ENCODE results near the gene GLA. TPM values are rescaled to one million over a fixed set of nuclear protein-coding genes. Genes with fewer than 3 reads are reported as not detected.

GLA gene
- total and polyA plus RNA-seq, 2 of the 13 experiments (the other 11 are each of a cell fraction or from before 2014, with no cell fraction given): 31.4 to 59.3 TPM

DNA sequence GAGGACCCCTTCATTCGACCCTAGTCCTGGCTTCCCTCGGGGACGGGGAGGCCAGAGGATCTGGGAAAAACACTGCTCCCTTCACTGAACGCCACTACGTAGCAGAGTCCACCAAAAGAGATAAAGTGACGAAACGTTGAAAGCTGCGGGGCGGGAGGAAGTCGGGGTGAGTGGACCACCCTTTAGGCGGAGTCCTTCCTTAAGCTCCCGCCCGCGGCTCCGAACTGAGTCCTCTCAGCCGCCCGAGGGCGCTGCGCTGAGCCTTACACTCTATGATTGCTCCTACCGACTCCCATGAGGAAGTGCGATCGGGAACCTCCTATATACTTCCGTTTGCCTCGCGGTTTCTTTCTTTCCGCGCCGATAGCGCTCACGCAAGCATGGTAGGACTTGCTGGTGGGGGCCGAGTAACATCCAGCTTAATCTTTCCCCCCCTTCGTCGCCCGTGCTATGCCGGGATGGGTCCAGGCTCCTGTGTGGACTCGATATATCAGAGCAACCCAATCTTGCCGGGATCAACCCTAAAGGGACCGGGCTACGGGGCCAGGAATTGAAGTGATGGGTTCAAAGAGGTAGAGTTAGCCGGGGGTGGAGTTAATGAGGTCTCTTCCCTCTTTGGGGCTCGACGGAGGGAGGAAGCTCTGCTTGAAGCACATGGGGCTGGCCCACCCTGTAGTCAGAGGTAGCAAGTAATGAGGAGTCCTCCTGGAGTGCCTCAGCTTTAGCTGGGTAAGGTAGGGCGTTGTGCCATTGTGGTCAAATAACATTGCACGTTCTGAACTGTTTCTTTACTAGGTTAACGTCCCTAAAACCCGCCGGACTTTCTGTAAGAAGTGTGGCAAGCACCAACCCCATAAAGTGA, 16.8 kb downstream of the GLA start, which contains the start of gene RPL36A (continued):
- TF ChIP-seq, protein P1, sequence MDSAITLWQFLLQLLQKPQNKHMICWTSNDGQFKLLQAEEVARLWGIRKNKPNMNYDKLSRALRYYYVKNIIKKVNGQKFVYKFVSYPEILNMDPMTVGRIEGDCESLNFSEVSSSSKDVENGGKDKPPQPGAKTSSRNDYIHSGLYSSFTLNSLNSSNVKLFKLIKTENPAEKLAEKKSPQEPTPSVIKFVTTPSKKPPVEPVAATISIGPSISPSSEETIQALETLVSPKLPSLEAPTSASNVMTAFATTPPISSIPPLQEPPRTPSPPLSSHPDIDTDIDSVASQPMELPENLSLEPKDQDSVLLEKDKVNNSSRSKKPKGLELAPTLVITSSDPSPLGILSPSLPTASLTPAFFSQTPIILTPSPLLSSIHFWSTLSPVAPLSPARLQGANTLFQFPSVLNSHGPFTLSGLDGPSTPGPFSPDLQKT (CRISPR knock-in tag; IDR thresholded peaks at IDR 0.05; ENCODE audit: borderline replicate concordance): no peak
- 0 out of 2 replicates have a peak, but pooled peaks have one; percentile 49 for TF ChIP-seq TGIF2 (CRISPR knock-in tag; IDR thresholded peaks at IDR 0.05)
- TF ChIP-seq, protein P2, sequence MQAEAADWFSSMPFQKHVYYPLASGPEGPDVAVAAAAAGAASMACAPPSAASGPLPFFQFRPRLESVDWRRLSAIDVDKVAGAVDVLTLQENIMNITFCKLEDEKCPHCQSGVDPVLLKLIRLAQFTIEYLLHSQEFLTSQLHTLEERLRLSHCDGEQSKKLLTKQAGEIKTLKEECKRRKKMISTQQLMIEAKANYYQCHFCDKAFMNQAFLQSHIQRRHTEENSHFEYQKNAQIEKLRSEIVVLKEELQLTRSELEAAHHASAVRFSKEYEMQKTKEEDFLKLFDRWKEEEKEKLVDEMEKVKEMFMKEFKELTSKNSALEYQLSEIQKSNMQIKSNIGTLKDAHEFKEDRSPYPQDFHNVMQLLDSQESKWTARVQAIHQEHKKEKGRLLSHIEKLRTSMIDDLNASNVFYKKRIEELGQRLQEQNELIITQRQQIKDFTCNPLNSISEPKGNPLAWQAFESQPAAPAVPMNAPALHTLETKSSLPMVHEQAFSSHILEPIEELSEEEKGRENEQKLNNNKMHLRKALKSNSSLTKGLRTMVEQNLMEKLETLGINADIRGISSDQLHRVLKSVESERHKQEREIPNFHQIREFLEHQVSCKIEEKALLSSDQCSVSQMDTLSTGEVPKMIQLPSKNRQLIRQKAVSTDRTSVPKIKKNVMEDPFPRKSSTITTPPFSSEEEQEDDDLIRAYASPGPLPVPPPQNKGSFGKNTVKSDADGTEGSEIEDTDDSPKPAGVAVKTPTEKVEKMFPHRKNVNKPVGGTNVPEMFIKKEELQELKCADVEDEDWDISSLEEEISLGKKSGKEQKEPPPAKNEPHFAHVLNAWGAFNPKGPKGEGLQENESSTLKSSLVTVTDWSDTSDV (CRISPR knock-in tag; IDR thresholded peaks at IDR 0.05): no peak
- no peak for TF ChIP-seq SMARCE1 (IDR thresholded peaks at IDR 0.05; ENCODE audit: borderline replicate concordance)
- no peak for TF ChIP-seq FOXO1 (CRISPR knock-in tag; IDR thresholded peaks at IDR 0.05)
- no peak; the same call in 1 of the 2 replicates for TF ChIP-seq HCFC1 (IDR thresholded peaks at IDR 0.05; ENCODE audit: low read depth, low read length)
- TF ChIP-seq MTF2 (CRISPR knock-in tag; IDR thresholded peaks at IDR 0.05; ENCODE audit: borderline replicate concordance): no peak
- TF ChIP-seq ZFY (CRISPR knock-in tag; IDR thresholded peaks at IDR 0.05): 0 out of 2 replicates have a peak, but pooled peaks have one; percentile 25
- 0 out of 2 replicates have a peak, but pooled peaks have one; percentile 20 for TF ChIP-seq PHF21A (CRISPR knock-in tag; IDR thresholded peaks at IDR 0.05)
- peak; percentile 96 for TF ChIP-seq POLR2AphosphoS5 (IDR thresholded peaks at IDR 0.05; ENCODE audit: low read depth, low read length)
- TF ChIP-seq KDM3A (CRISPR knock-in tag; IDR thresholded peaks at IDR 0.05; ENCODE audit: low read depth): 0 out of 2 replicates have a peak, but pooled peaks have one; percentile 48
- TF ChIP-seq MEIS1 (CRISPR knock-in tag; IDR thresholded peaks at IDR 0.05; ENCODE audit: borderline replicate concordance): no peak
- TF ChIP-seq ZNF430 (CRISPR knock-in tag; IDR thresholded peaks at IDR 0.05): 0 out of 2 replicates have a peak, but pooled peaks have one; percentile 45
- no peak for TF ChIP-seq ZNF709 (CRISPR knock-in tag; IDR thresholded peaks at IDR 0.05)
- TF ChIP-seq, protein P3, sequence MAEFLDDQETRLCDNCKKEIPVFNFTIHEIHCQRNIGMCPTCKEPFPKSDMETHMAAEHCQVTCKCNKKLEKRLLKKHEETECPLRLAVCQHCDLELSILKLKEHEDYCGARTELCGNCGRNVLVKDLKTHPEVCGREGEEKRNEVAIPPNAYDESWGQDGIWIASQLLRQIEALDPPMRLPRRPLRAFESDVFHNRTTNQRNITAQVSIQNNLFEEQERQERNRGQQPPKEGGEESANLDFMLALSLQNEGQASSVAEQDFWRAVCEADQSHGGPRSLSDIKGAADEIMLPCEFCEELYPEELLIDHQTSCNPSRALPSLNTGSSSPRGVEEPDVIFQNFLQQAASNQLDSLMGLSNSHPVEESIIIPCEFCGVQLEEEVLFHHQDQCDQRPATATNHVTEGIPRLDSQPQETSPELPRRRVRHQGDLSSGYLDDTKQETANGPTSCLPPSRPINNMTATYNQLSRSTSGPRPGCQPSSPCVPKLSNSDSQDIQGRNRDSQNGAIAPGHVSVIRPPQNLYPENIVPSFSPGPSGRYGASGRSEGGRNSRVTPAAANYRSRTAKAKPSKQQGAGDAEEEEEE (CRISPR knock-in tag; IDR thresholded peaks at IDR 0.05; ENCODE audit: borderline replicate concordance): no peak
- peak in 1 of 2 experiments; percentile 67; a peak in 1 of 4 replicates for TF ChIP-seq KLF16 (CRISPR knock-in tag; IDR thresholded peaks at IDR 0.05)
- TF ChIP-seq, protein P4, sequence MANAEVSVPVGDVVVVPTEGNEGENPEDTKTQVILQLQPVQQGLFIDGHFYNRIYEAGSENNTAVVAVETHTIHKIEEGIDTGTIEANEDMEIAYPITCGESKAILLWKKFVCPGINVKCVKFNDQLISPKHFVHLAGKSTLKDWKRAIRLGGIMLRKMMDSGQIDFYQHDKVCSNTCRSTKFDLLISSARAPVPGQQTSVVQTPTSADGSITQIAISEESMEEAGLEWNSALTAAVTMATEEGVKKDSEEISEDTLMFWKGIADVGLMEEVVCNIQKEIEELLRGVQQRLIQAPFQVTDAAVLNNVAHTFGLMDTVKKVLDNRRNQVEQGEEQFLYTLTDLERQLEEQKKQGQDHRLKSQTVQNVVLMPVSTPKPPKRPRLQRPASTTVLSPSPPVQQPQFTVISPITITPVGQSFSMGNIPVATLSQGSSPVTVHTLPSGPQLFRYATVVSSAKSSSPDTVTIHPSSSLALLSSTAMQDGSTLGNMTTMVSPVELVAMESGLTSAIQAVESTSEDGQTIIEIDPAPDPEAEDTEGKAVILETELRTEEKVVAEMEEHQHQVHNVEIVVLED (CRISPR knock-in tag; IDR thresholded peaks at IDR 0.05; ENCODE audit: borderline replicate concordance): peak; percentile 23; the same call in 1 of the 2 replicates
- TF ChIP-seq ZNF788 (CRISPR knock-in tag; IDR thresholded peaks at IDR 0.05; ENCODE audit: borderline replicate concordance): peak; percentile 29; the same call in 1 of the 2 replicates
- TF ChIP-seq, protein P5, sequence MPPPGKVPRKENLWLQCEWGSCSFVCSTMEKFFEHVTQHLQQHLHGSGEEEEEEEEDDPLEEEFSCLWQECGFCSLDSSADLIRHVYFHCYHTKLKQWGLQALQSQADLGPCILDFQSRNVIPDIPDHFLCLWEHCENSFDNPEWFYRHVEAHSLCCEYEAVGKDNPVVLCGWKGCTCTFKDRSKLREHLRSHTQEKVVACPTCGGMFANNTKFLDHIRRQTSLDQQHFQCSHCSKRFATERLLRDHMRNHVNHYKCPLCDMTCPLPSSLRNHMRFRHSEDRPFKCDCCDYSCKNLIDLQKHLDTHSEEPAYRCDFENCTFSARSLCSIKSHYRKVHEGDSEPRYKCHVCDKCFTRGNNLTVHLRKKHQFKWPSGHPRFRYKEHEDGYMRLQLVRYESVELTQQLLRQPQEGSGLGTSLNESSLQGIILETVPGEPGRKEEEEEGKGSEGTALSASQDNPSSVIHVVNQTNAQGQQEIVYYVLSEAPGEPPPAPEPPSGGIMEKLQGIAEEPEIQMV (CRISPR knock-in tag; IDR thresholded peaks at IDR 0.05; ENCODE audit: low read depth): no peak
- no peak for TF ChIP-seq SKI (IDR thresholded peaks at IDR 0.05; ENCODE audit: partially characterized antibody)

Measured in HepG2 (cell line).